Gastroesophageal sphincter (tissue), 3 donors: ENCODE data around the gene GRIK3.

Experiments used
- POLR2AphosphoS5 ChIP-seq: sonication (generic); formaldehyde crosslinking; IDR thresholded peaks from one replicate; pipeline ENCODE4 v1.6.1; 2017; ENCODE audit warnings: antibody characterized with exemption
- TF ChIP-seq, protein P1 (sequence below), 4 experiments: fragments of 200-600 bp in 2 of 4; fragments of 450-650 bp in 2 of 4; sonication (generic) in 1 of 4; IDR thresholded peaks; one replicate each; pipeline ENCODE4 v1.5.1; 2017 to 2019; ENCODE audit warnings: antibody characterized with exemption in 4 of 4, mild to moderate bottlenecking in 2 of 4, moderate library complexity in 2 of 4

DNA sequence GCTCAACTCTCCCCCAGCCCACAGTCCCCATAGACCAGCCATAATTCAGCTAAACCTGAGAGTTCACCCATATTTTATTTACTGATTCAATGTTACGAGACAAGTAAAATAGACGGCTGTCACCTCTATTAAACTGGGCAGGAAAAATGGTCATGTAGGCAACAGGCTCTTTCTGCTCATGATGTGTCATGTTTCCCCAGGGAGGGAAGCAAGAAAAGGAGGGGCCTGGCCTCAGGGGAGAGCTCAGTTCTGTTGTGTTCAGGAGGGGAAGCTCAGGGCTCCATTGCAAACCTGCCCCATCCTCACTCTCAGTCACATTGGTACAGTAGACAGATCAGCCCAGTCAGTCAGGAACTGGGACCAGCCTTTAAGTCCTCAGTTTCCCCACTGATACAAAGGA is 12.8 kb downstream of the GRIK3 start:
- TF ChIP-seq, protein P1, sequence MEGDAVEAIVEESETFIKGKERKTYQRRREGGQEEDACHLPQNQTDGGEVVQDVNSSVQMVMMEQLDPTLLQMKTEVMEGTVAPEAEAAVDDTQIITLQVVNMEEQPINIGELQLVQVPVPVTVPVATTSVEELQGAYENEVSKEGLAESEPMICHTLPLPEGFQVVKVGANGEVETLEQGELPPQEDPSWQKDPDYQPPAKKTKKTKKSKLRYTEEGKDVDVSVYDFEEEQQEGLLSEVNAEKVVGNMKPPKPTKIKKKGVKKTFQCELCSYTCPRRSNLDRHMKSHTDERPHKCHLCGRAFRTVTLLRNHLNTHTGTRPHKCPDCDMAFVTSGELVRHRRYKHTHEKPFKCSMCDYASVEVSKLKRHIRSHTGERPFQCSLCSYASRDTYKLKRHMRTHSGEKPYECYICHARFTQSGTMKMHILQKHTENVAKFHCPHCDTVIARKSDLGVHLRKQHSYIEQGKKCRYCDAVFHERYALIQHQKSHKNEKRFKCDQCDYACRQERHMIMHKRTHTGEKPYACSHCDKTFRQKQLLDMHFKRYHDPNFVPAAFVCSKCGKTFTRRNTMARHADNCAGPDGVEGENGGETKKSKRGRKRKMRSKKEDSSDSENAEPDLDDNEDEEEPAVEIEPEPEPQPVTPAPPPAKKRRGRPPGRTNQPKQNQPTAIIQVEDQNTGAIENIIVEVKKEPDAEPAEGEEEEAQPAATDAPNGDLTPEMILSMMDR (IDR thresholded peaks at IDR 0.05), result no peak
- TF ChIP-seq POLR2AphosphoS5, result no peak
